ENCODE measurements around the gene HAP1. TPM values are rescaled to one million over a fixed set of nuclear protein-coding genes. Genes with fewer than 3 reads are reported as not detected.

The HAP1 gene
- total RNA-seq, 3 donors from 2014 or later, result 0.33 to 2.2 TPM; not detected in 1

GRCh38 chr17:41762391-41762790 lies 27.9 kb upstream of the HAP1 start:
- H3K36me3 ChIP-seq, result peaks cover 11% of the 10 kb centered on the region
- DNase-seq (ENCODE audit: low spot score in 2 of 2), result no peak
- intact Hi-C loops (cut with DNase I; ENCODE audit: low total_unique reads), result no loop called here

GRCh38 chr17:41760878-41761277 lies 26.4 kb upstream of the HAP1 start:
- Histone ChIP-seq H3K36me3 (peaks cover 11% of the 10 kb centered on the region), H3K27me3 (no peaks in the 10 kb centered on the region), H3K4me1 (no peaks in the 10 kb centered on the region), H3K27ac (no peak overlapping the region), H3K9me3 (no peaks in the 10 kb centered on the region), H3K4me3 (no peak overlapping the region)
- intact Hi-C loops (cut with DNase I; ENCODE audit: low total_unique reads), result no loop called here
- TF ChIP-seq, protein P1, sequence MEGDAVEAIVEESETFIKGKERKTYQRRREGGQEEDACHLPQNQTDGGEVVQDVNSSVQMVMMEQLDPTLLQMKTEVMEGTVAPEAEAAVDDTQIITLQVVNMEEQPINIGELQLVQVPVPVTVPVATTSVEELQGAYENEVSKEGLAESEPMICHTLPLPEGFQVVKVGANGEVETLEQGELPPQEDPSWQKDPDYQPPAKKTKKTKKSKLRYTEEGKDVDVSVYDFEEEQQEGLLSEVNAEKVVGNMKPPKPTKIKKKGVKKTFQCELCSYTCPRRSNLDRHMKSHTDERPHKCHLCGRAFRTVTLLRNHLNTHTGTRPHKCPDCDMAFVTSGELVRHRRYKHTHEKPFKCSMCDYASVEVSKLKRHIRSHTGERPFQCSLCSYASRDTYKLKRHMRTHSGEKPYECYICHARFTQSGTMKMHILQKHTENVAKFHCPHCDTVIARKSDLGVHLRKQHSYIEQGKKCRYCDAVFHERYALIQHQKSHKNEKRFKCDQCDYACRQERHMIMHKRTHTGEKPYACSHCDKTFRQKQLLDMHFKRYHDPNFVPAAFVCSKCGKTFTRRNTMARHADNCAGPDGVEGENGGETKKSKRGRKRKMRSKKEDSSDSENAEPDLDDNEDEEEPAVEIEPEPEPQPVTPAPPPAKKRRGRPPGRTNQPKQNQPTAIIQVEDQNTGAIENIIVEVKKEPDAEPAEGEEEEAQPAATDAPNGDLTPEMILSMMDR (IDR thresholded peaks at IDR 0.05), result no peak
- no peak for TF ChIP-seq POLR2AphosphoS5 (IDR thresholded peaks at IDR 0.05)
- no peak for TF ChIP-seq POLR2A (IDR thresholded peaks at IDR 0.05)
- DNase-seq (ENCODE audit: low spot score in 2 of 2), result no peak

More at GRCh38 chr17:41762391-41762790, 27.9 kb upstream of the HAP1 start:
- Histone ChIP-seq H3K27ac (no peak overlapping the region), H3K4me3 (no peak overlapping the region), H3K4me1 (no peaks in the 10 kb centered on the region), H3K9me3 (no peaks in the 10 kb centered on the region), H3K27me3 (no peaks in the 10 kb centered on the region)
- TF ChIP-seq POLR2A (IDR thresholded peaks at IDR 0.05) (no peak), POLR2AphosphoS5 (IDR thresholded peaks at IDR 0.05) (no peak)
- TF ChIP-seq, protein P1 (IDR thresholded peaks at IDR 0.05), result no peak

GRCh38 chr17:41758601-41759000 lies 24.2 kb upstream of the HAP1 start:
- Histone ChIP-seq H3K9me3 (no peaks in the 10 kb centered on the region), H3K4me1 (no peaks in the 10 kb centered on the region), H3K4me3 (no peak overlapping the region), H3K27me3 (no peaks in the 10 kb centered on the region), H3K36me3 (peaks cover 11% of the 10 kb centered on the region), H3K27ac (no peak overlapping the region)
- TF ChIP-seq, protein P1 (IDR thresholded peaks at IDR 0.05), result no peak
- TF ChIP-seq POLR2A (IDR thresholded peaks at IDR 0.05) (no peak), POLR2AphosphoS5 (IDR thresholded peaks at IDR 0.05) (no peak)
- DNase-seq (ENCODE audit: low spot score in 2 of 2), result no peak
- intact Hi-C loops (cut with DNase I; ENCODE audit: low total_unique reads), result no loop called here

DNA sequence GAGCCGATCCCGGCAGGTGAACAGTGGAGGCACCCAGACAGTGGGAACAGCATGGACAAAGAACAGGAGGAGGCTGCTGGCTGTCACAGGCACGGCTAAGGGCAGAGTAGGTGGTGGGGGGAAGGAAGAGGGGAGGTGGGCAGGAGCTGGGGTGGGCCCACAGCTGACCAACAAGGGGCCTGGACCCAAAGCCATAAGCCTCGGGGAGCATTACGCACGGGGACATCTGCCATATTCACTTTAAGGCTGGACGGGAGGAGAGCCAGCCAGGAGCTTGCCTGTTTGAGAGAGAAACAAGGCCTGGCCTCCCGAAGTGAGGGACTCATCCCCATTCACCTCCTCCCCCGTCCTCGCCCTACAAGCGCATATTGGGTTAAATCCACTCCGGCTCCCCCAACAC lies 19.6 kb upstream of the HAP1 start:
- no peaks in the 10 kb centered on the region for H3K36me3 ChIP-seq
- H3K27me3 ChIP-seq, result no peaks in the 10 kb centered on the region
- no peak for TF ChIP-seq POLR2A (IDR thresholded peaks at IDR 0.05)
- no peak for TF ChIP-seq POLR2AphosphoS5 (IDR thresholded peaks at IDR 0.05)
- TF ChIP-seq, protein P1 (IDR thresholded peaks at IDR 0.05), result no peak
- H3K4me1 ChIP-seq, result no peaks in the 10 kb centered on the region
- H3K4me3 ChIP-seq, result no peak overlapping the region
- intact Hi-C loops (cut with DNase I; ENCODE audit: low total_unique reads), result no loop called here
- no peaks in the 10 kb centered on the region for H3K9me3 ChIP-seq
- no peak overlapping the region for H3K27ac ChIP-seq
- DNase-seq (ENCODE audit: low spot score in 2 of 2), result no peak

DNA sequence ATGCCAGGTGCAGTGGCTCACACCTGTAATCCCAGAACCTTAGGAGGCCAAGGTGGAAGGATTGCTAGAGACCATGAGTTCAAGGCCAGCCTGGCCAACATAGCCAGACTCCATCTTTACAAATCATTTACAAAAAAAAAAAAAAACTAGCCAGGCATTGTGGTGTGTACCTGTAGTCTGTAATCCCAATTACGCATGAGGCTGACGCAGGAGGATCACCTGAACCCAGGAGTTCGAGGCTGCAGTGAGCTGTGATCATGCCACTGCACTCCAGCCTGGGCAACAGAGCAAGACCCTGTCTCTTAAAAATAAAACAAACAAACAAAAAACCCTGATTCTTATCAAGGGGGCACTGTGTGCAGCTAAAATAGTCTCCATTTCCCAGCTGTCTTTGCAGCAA lies 16.8 kb upstream of the HAP1 start:
- Histone ChIP-seq H3K27me3 (no peaks in the 10 kb centered on the region), H3K36me3 (no peaks in the 10 kb centered on the region), H3K27ac (no peak overlapping the region), H3K4me1 (no peaks in the 10 kb centered on the region), H3K9me3 (no peaks in the 10 kb centered on the region), H3K4me3 (no peak overlapping the region)
- DNase-seq (ENCODE audit: low spot score in 2 of 2), result no peak
- intact Hi-C loops (cut with DNase I; ENCODE audit: low total_unique reads), result no loop called here
- TF ChIP-seq, protein P1 (IDR thresholded peaks at IDR 0.05), result no peak
- TF ChIP-seq POLR2AphosphoS5 (IDR thresholded peaks at IDR 0.05) (no peak), POLR2A (IDR thresholded peaks at IDR 0.05) (no peak)

Data from breast epithelium (tissue), 4 donors.